Thymus (tissue), 11 donors: ENCODE measurements around the gene CD72. TPM values are rescaled to one million over a fixed set of nuclear protein-coding genes. Genes with fewer than 3 reads are reported as not detected.

Experiments
- DNase-seq, 9 donors: peaks; one replicate each; pipeline ENCODE4 v3.0.0-alpha.2; 2013; ENCODE audit warnings: low spot score in 9 of 9, low read depth in 6 of 9, missing footprints in 1 of 9
- H3K27ac ChIP-seq, 2 donors: one replicate each; pipeline ENCODE4 v1.5.1; 2013; ENCODE audit warnings: control low read depth in 1 of 2, low read depth in 1 of 2, low read length in 1 of 2, mild to moderate bottlenecking in 1 of 2, moderate library complexity in 1 of 2
- H3K27me3 ChIP-seq, 2 donors: one replicate each; pipeline ENCODE4 v1.5.1; 2013; ENCODE audit warnings: low read length in 1 of 2; ENCODE audit not compliant: control insufficient read depth in 2 of 2, insufficient read depth in 1 of 2
- H3K36me3 ChIP-seq, 2 donors: one replicate each; pipeline ENCODE4 v1.5.1; 2013; ENCODE audit warnings: low read length in 1 of 2, mild to moderate bottlenecking in 1 of 2, moderate library complexity in 1 of 2; ENCODE audit not compliant: control insufficient read depth in 2 of 2, insufficient read depth in 2 of 2
- H3K4me1 ChIP-seq, 2 donors: one replicate each; pipeline ENCODE4 v1.5.1; 2013; ENCODE audit warnings: low read length in 2 of 2; ENCODE audit not compliant: control insufficient read depth in 2 of 2, insufficient read depth in 2 of 2
- H3K4me3 ChIP-seq, 2 donors: one replicate each; pipeline ENCODE4 v1.5.1; 2013; ENCODE audit warnings: low read length in 2 of 2, control low read depth in 1 of 2, mild to moderate bottlenecking in 1 of 2
- H3K9me3 ChIP-seq, 2 donors: one replicate each; pipeline ENCODE4 v1.5.1; 2013; ENCODE audit warnings: low read length in 1 of 2, mild to moderate bottlenecking in 1 of 2; ENCODE audit not compliant: control insufficient read depth in 2 of 2, insufficient read depth in 1 of 2
- WGBS: extraction: QIAGEN DNeasy Blood & Tissue Kit; methylation state at CpG from one replicate; pipeline ENCODE4 v1.1.7; 2013; 5-methylcytosine and 5-hydroxymethylcytosine counted together
- polyA plus RNA-seq: library from polyadenylated mRNA; stranded (reverse); fragments of 200-250 nt; gene quantifications from one replicate; pipeline ENCODE4 v1.2.3, GENCODE V29; 2013
- total RNA-seq: library from RNA; stranded (reverse); fragments of 120-200 nt; gene quantifications from one replicate; pipeline ENCODE4 v1.2.4, GENCODE V29; 2013
- donor health status: healthy.

Gene CD72
- total and polyA plus RNA-seq, 2 donors: 6.8 to 23.6 TPM

- WGBS: 95% methylated on average over 5 of the region's 5 CpGs
- Histone ChIP-seq H3K9me3 (no peaks in the 10 kb centered on the region), H3K27ac (no peak overlapping the region), H3K36me3 (no peaks in the 10 kb centered on the region), H3K4me3 (no peak overlapping the region), H3K4me1 (no peaks in the 10 kb centered on the region), H3K27me3 (no peaks in the 10 kb centered on the region)
- DNase-seq: no peak
Measured at GRCh38 chr9:35629597-35629996, 11.4 kb upstream of the CD72 start.

GRCh38 chr9:35628389-35628991 is 10.3 kb upstream of the CD72 start:
- no peak for DNase-seq
- Histone ChIP-seq H3K4me3 (no peak overlapping the region), H3K27me3 (no peaks in the 10 kb centered on the region), H3K27ac (no peak overlapping the region), H3K36me3 (no peaks in the 10 kb centered on the region), H3K4me1 (no peaks in the 10 kb centered on the region), H3K9me3 (no peaks in the 10 kb centered on the region)
- WGBS: 99% methylated on average over 6 of the region's 6 CpGs

GRCh38 chr9:35627575-35627974 is 9.4 kb upstream of the CD72 start:
- no peak overlapping the region for H3K4me3 ChIP-seq

GRCh38 chr9:35619800-35620158 is 1.6 kb upstream of the CD72 start:
- Histone ChIP-seq H3K27me3 (no peaks in the 10 kb centered on the region), H3K27ac (peak overlapping the region; percentile 71 to 88), H3K4me3 (no peak overlapping the region), H3K4me1 (peaks cover 35 to 53% of the 10 kb centered on the region in 2 donors), H3K36me3 (no peaks in the 10 kb centered on the region), H3K9me3 (peaks cover 0 to 2% of the 10 kb centered on the region in 2 donors)
- WGBS: 33% methylated on average over 2 of the region's 2 CpGs
- DNase-seq: peak in 1 of 9 donors; percentile 64

More at GRCh38 chr9:35627575-35627974, 9.4 kb upstream of the CD72 start:
- Histone ChIP-seq H3K9me3 (no peaks in the 10 kb centered on the region), H3K4me1 (no peaks in the 10 kb centered on the region), H3K36me3 (no peaks in the 10 kb centered on the region), H3K27me3 (no peaks in the 10 kb centered on the region), H3K27ac (no peak overlapping the region)
- 96% methylated on average over 2 of the region's 2 CpGs for WGBS
- DNase-seq: no peak

GRCh38 chr9:35618854-35619799 is 914 bp upstream of the CD72 start:
- H3K4me3 ChIP-seq: no peak overlapping the region
- WGBS: 64% methylated on average over 17 of the region's 17 CpGs
- H3K36me3 ChIP-seq: no peaks in the 10 kb centered on the region
- H3K27ac ChIP-seq: peak overlapping the region; percentile 76 to 88
- DNase-seq: peak in 6 of 9 donors; percentile 45 to 80 (median 56)
- H3K27me3 ChIP-seq: no peaks in the 10 kb centered on the region
- peaks cover 35 to 53% of the 10 kb centered on the region in 2 donors for H3K4me1 ChIP-seq
- peaks cover 0 to 2% of the 10 kb centered on the region in 2 donors for H3K9me3 ChIP-seq

- 78% methylated on average over 8 of the region's 8 CpGs for WGBS
- Histone ChIP-seq H3K27ac (peak overlapping the region in 1 of 2 donors; percentile 78), H3K4me3 (peak overlapping the region; percentile 60 to 69), H3K9me3 (peaks cover 0 to 2% of the 10 kb centered on the region in 2 donors), H3K4me1 (peaks cover 35 to 53% of the 10 kb centered on the region in 2 donors), H3K27me3 (no peaks in the 10 kb centered on the region), H3K36me3 (no peaks in the 10 kb centered on the region)
- DNase-seq: no peak
Measured at GRCh38 chr9:35617548-35617947, 665 bp downstream of the CD72 start.

GRCh38 chr9:35616681-35617459 is 1.3 kb downstream of the CD72 start:
- peak in 5 of 9 donors; percentile 49 to 83 (median 68) for DNase-seq
- Histone ChIP-seq H3K27ac (peak overlapping the region; percentile 71 to 78), H3K4me1 (peaks cover 35 to 53% of the 10 kb centered on the region in 2 donors), H3K36me3 (no peaks in the 10 kb centered on the region), H3K27me3 (no peaks in the 10 kb centered on the region), H3K4me3 (peak overlapping the region; percentile 60 to 69), H3K9me3 (peaks cover 0 to 2% of the 10 kb centered on the region in 2 donors)
- WGBS: 11% methylated on average over 51 of the region's 51 CpGs

- H3K4me1 ChIP-seq: peaks cover 35 to 53% of the 10 kb centered on the region in 2 donors
- H3K4me3 ChIP-seq: peak overlapping the region; percentile 60 to 69
- peak overlapping the region; percentile 71 to 78 for H3K27ac ChIP-seq
- H3K27me3 ChIP-seq: no peaks in the 10 kb centered on the region
- H3K36me3 ChIP-seq: no peaks in the 10 kb centered on the region
- WGBS: 82% methylated on average over 17 of the region's 17 CpGs
- peak in 1 of 9 donors; percentile 68 for DNase-seq
- H3K9me3 ChIP-seq: peaks cover 0 to 2% of the 10 kb centered on the region in 2 donors
Measured at GRCh38 chr9:35615981-35616680, 2.1 kb downstream of the CD72 start.
